Prostate gland (tissue), 2 donors: Measurements from ENCODE around the gene EPM2A. TPM values are rescaled to one million over a fixed set of nuclear protein-coding genes. Genes with fewer than 3 reads are reported as not detected.
A peak's percentile ranks its signal among the peaks of the same experiment; 100 is the strongest.

ENCODE experiments used
- DNase-seq: peaks from one replicate; pipeline ENCODE4 v3.0.0-alpha.2; 2019; ENCODE audit warnings: low spot score
- H3K27ac ChIP-seq, 2 donors: fragments of 200-600 bp; sonication (generic); 2 replicates each; pipeline ENCODE4 v1.5.1; 2017 to 2019
- H3K27me3 ChIP-seq: fragments of 200-600 bp; sonication (generic); replicated peaks from 2 replicates; pipeline ENCODE4 v1.5.1; 2019; ENCODE audit not compliant: insufficient read depth
- H3K36me3 ChIP-seq, 2 donors: fragments of 200-600 bp; sonication (generic); 1 replicate in 1 of 2; 2 replicates in 1 of 2; pipeline versions ENCODE4 v1.5.1 to v1.8.1; 2017 to 2019
- H3K4me1 ChIP-seq: fragments of 200-600 bp; sonication (generic); replicated peaks from 2 replicates; pipeline ENCODE4 v1.5.1; 2019
- H3K4me3 ChIP-seq, 2 donors: fragments of 200-600 bp; sonication (generic); 2 replicates each; pipeline ENCODE4 v1.5.1; 2017 to 2019
- H3K9me3 ChIP-seq: fragments of 200-600 bp; sonication (generic); 2 replicates; pipeline ENCODE4 v1.5.1; 2017
- POLR2A ChIP-seq: fragments of 450-650 bp; IDR thresholded peaks from one replicate; pipeline ENCODE4 v1.6.1; 2016; ENCODE audit warnings: antibody characterized with exemption, mild to moderate bottlenecking
- POLR2AphosphoS5 ChIP-seq: sonication (generic); formaldehyde crosslinking; IDR thresholded peaks from one replicate; pipeline ENCODE4 v1.6.1; 2017; ENCODE audit warnings: antibody characterized with exemption
- WGBS: methylation state at CpG from one replicate; pipeline ENCODE4 v1.1.5; 2018; 5-methylcytosine and 5-hydroxymethylcytosine counted together
- intact Hi-C: fragments of 100-400 bp; cut with DNase I; formaldehyde crosslinking; loops from one replicate; pipeline ENCODE4 v1.14.2; 2022
- total RNA-seq, 2 donors: library from RNA; depleted of rRNA; stranded (reverse); fragments of >200 nt; gene quantifications; one replicate each; pipeline ENCODE4 v1.1.0, GENCODE V29; 2016
- TF ChIP-seq, protein P1 (sequence below), 4 experiments: fragments of 200-600 bp in 2 of 4; fragments of 450-650 bp in 2 of 4; sonication (generic) in 2 of 4; IDR thresholded peaks; 1 replicate in 3 of 4; 2 replicates in 1 of 4; pipeline ENCODE4 v1.5.1; 2016 to 2019; ENCODE audit warnings: antibody characterized with exemption in 4 of 4, mild to moderate bottlenecking in 2 of 4, moderate library complexity in 2 of 4

EPM2A gene
- total RNA-seq, 2 donors from 2014 or later, result 7.2 to 18.6 TPM

GRCh38 chr6:145763742-145764141, 28.4 kb upstream of the EPM2A start:
- no peak overlapping the region for H3K4me3 ChIP-seq
- TF ChIP-seq, protein P1, sequence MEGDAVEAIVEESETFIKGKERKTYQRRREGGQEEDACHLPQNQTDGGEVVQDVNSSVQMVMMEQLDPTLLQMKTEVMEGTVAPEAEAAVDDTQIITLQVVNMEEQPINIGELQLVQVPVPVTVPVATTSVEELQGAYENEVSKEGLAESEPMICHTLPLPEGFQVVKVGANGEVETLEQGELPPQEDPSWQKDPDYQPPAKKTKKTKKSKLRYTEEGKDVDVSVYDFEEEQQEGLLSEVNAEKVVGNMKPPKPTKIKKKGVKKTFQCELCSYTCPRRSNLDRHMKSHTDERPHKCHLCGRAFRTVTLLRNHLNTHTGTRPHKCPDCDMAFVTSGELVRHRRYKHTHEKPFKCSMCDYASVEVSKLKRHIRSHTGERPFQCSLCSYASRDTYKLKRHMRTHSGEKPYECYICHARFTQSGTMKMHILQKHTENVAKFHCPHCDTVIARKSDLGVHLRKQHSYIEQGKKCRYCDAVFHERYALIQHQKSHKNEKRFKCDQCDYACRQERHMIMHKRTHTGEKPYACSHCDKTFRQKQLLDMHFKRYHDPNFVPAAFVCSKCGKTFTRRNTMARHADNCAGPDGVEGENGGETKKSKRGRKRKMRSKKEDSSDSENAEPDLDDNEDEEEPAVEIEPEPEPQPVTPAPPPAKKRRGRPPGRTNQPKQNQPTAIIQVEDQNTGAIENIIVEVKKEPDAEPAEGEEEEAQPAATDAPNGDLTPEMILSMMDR (IDR thresholded peaks at IDR 0.05), result no peak
- TF ChIP-seq POLR2AphosphoS5, result no peak
- no peak for TF ChIP-seq POLR2A
- no peaks in the 10 kb centered on the region for H3K36me3 ChIP-seq
- no peaks in the 10 kb centered on the region for H3K9me3 ChIP-seq
- H3K4me1 ChIP-seq, result no peaks in the 10 kb centered on the region
- no peak for DNase-seq
- no peak overlapping the region for H3K27ac ChIP-seq
- intact Hi-C loops, result no loop called here
- no peaks in the 10 kb centered on the region for H3K27me3 ChIP-seq

GRCh38 chr6:145761584-145761983, 26.3 kb upstream of the EPM2A start:
- Histone ChIP-seq H3K27ac (no peak overlapping the region), H3K27me3 (no peaks in the 10 kb centered on the region), H3K9me3 (no peaks in the 10 kb centered on the region), H3K4me3 (no peak overlapping the region), H3K36me3 (no peaks in the 10 kb centered on the region), H3K4me1 (no peaks in the 10 kb centered on the region)
- TF ChIP-seq POLR2A (no peak), POLR2AphosphoS5 (no peak)
- TF ChIP-seq, protein P1 (IDR thresholded peaks at IDR 0.05), result no peak
- DNase-seq, result no peak
- intact Hi-C loops, result no loop called here

- Histone ChIP-seq H3K4me3 (no peak overlapping the region), H3K4me1 (no peaks in the 10 kb centered on the region), H3K36me3 (no peaks in the 10 kb centered on the region), H3K9me3 (no peaks in the 10 kb centered on the region), H3K27me3 (no peaks in the 10 kb centered on the region), H3K27ac (no peak overlapping the region)
- no peak for DNase-seq
- TF ChIP-seq, protein P1 (IDR thresholded peaks at IDR 0.05), result no peak
- TF ChIP-seq POLR2AphosphoS5, result no peak
- TF ChIP-seq POLR2A, result no peak
- intact Hi-C loops, result no loop called here
- 94% methylated on average over 4 of the region's 4 CpGs for WGBS
Measured at GRCh38 chr6:145758113-145758512, 22.8 kb upstream of the EPM2A start.

DNA sequence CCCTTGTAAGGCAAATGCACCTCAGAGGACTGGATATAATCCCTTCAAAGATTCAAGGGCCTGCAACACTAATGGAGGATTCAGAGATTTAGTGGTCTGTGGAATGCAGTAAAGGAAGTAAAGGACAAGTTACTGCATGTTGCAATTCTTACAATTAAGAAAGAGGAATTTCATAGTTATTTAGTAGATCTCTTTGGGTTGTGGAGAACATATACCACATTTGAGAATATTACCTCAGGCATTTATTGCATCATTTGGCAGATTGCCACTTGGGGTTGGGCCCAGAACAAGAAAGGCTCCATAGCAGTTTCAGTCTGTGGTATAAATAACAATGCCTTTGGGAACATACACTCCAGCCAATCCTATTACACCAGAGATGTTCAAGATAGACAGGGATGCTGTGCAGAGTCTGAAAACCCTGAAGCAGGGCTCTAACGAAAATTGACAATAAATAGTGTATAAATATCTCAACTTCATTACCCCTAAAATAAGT, 20.9 kb upstream of the EPM2A start:
- intact Hi-C loops, result no loop called here
- peak; percentile 12 for DNase-seq
- Histone ChIP-seq H3K4me3 (no peak overlapping the region), H3K9me3 (no peaks in the 10 kb centered on the region), H3K27ac (no peak overlapping the region), H3K27me3 (no peaks in the 10 kb centered on the region), H3K36me3 (no peaks in the 10 kb centered on the region), H3K4me1 (no peaks in the 10 kb centered on the region)
- WGBS, result 29% methylated on average over 1 of the region's 1 CpG
- TF ChIP-seq, protein P1 (IDR thresholded peaks at IDR 0.05), result no peak
- TF ChIP-seq POLR2A, result no peak
- no peak for TF ChIP-seq POLR2AphosphoS5

DNA sequence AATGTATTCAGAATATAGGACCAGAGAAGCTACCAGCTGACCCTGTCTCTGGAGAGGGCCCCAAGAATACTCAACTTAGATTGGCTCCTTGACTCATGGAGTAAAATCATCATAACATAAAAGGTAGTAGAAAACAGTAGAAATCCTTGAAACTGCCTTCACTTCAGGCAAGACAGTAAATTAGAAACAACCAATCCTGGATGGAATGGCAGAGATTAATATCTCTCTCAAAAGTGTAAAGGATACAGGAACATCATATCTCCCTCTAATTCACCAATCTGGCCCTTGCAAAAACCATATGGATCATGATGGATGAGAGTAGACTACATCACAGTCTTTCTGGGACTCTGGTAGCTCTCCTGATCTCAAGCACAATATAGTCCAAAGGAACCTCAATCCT, 20.4 kb upstream of the EPM2A start:
- no peak overlapping the region for H3K4me3 ChIP-seq
- H3K36me3 ChIP-seq, result no peaks in the 10 kb centered on the region
- DNase-seq, result no peak
- no peak overlapping the region for H3K27ac ChIP-seq
- H3K9me3 ChIP-seq, result no peaks in the 10 kb centered on the region
- no peaks in the 10 kb centered on the region for H3K27me3 ChIP-seq
- no peaks in the 10 kb centered on the region for H3K4me1 ChIP-seq
- TF ChIP-seq, protein P1 (IDR thresholded peaks at IDR 0.05), result no peak
- TF ChIP-seq POLR2AphosphoS5, result no peak
- intact Hi-C loops, result no loop called here
